HG02852 (cell line): Measurements from ENCODE around the gene TAP1.

Experiments used
- ATAC-seq: cut with Tn5 transposase; IDR thresholded peaks from one replicate; pipeline ENCODE4 v1.9.1; 2021; ENCODE audit warnings: mild to moderate bottlenecking, moderate library complexity; ENCODE audit not compliant: unreplicated experiment

Gene TAP1

DNA sequence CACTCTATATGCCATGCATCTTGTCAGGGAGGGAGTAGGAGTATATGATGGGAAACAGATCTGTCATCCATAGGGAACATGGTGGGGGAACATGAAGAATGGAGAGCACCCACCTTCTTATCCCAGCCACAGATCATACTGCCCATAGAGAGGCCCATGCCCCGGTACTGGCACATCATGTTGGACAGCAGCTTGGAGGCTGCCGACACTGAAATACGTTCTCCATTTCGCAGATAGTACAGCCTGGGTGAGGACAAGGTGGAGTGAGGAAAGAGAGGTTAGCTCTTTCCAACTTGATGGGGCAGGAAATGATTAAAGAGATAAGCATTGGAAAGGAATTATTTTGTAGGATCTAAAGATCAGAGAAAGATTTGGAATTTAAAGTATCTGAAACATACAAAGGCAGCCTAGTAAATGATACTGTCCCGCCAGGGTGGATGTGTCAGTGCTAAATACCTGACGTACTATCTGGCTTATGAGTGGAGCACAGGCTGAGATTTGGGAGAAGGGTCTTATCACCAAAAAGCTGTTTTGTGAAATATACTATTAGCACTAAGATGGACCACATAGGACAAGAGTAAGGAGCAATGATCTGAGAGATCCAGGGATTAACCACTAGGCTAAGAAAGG, 11.4 kb downstream of the TAP1 start:
- ATAC-seq: no peak

DNA sequence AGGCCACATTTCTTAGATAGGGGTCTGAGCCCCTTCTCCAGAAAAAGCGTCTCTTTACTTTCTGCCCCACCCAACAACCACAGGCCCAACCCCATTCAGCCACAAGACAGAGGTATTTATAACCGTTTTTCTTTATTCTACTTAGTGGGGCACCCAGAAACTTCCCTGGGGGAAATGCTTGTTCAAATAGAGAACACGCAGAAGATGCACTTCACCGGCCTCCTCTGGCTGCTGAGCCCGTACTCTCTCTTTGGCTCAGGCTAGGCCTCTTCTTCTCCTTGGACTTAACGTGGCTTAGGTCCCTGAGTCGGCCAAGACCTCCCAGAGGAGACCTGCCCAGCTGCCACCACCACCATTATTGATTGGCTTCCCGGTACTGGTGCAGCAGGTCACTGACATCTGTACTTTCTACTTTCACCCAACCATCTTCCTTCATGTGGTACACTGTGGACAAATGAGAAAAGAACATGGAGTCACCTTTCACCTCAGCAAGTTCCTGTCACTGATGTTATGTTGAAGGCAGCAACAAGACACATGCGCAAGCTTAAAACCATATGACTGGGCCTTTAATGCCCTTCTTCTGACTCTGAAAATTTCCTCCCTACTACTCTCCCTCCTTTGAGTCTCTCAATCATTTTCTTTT, 12.8 kb downstream of the TAP1 start:
- ATAC-seq: no peak

DNA sequence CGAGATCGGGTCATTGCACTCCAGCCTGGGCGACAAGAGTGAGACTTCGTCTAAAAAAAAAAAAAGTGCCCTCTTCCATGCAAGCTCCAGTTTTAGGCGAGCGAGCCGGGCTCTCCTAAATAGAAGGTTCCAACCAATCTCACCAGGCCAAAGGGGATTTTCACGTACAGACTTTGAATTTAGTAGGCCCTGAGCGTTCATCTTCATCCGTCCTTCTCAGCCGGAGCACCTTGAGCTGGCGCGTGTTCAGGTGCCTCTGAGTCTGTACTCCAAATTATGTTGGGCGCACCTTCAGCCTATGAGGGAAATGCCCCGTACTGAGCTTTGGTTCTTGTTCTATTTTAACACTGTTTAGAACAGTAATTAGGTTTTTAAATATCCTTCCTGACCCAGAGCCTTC, 14.1 kb downstream of the TAP1 start:
- ATAC-seq: no peak

DNA sequence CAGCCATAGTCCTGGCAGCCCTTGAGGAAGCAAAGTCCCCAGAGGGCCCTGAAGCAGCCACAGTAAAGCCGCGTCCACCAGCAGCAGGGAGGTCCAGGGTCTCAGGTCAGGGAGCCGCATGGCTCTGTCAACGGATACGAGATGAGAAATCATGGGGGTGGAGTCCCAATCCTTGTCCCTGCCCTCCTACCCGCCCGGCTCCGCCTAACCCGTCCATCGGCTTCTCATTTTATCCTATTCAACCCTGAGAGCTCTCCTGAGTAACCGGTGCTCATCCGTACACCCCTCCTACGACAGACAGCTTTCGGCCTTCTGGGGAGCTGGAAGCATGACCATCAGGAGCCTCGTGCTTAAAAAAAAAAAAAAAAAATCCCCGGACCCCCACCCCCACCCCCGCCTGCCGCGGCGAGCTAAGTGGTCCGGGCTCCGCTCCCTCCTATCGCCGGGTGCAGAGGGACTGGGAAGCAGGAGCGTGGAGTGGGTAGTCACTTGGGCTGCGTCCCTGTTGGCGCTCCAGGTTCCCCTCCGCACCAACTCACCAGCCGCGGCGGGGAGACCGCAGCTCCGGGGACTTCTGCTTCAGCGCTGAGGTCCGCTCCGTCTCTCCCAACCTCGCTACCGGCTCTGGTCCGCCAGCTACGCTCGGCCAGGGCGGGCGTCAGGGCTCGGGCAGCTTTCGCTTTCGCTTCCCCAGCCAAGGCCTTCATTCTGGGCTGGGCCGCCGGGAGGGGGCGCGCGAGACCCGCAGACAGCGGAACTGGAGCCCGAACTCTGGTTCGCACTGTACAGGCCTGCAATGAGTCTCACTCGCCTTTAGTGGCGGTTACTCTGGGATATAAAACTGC, 15.2 kb downstream of the TAP1 start, which contains the start of gene TAP2:
TAP2 (minus strand) TSS at position 626 of the 845 bp plus-strand sequence; CDS start at position 120, 506 bp downstream.
- ATAC-seq: peak; percentile 76

DNA sequence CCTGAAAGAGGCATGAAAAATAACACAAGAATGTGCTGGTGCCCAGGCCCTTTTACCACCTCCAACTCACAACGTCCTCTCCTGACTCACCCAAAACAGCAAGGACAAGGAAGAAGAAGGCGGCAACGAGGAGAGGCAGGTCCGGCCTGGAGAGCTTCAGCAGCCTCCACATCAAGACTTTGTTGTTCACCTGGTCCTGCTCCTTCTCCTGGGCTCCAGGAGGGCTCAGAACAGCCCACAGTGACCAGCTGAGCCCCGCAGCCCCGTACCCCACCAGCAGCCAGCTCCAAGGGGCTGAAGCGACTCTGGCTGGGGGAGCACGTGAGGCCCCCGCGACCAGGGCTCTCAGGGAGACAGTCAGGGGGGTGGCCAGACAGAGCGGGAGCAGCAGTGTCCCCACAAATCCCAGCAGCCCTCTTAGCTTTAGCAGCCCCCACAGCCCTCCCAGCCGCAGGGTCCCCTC, 15.8 kb downstream of the TAP1 start:
- ATAC-seq: no peak

DNA sequence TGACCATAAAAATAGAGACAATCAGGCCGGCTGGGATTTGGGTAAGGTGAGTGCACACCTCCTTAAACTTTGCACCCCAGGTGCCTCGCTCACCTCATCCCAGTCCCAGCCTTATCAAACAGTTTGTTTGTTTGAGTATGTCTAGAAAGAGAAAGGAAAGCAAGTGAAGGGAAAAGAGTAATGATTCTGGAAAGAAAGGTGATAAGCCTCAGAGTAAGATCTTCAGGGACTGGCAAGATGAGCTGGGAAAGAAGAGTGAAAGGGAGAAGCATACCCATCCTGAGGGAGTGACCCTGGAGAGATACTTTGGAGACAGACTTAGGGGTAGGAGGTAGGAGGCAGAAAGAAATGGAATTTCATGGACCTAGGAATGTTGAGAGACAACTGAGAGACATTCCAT, 16.6 kb downstream of the TAP1 start:
- ATAC-seq: no peak

DNA sequence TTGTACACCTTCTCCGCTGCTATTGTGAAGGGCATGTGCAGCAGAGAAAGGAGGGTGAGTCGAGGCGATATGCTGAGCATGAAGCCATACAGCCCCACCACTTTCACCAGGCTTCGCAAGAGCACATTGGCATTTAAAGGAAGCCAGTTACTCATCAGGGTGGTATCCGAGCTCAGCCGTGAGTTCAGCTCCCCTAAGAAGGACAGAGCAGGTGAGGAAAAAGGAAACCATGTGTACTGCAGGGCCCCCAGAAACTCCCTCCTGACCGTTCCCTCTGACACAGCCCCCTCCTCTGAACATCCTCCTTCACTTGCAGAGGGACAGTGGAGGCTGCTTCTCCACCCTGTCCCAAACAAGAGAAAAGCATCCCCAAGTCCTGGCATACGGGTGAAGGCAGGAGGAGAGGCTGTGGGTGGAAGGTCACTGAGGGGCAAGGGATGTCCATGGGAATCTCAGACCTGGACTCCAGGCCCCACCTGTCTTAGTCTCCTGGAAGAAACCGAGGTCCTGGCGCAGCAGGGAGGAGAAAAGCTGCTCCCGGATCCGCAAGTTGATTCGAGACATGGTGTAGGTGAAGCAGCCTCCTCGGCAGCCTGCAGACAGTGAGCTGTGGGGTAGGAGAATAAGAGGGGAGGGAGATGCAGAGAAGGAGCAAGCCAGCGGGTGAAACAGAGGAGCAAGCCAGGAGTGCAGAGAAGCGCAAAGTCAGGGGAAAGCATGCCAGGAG, 18.2 kb downstream of the TAP1 start:
- ATAC-seq: no peak

DNA sequence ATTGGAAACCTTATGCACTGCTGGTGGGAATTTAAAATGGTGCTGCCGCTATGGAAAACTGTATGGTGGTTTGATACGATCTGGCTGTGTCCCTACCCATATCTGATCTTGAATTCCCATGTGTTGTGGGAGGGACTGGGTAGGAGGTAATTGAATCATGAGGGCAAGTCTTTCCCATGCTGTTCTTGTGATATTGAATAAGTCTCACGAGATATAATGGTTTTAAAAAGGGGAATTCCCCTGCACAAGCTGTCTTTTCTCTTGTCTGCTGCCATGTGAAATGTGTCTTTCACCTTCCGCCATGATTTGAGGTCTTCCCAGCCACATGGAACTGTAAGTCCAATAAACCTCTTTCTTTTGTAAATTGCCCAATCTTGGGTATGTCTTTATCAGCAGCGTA, 19.8 kb downstream of the TAP1 start:
- no peak for ATAC-seq

DNA sequence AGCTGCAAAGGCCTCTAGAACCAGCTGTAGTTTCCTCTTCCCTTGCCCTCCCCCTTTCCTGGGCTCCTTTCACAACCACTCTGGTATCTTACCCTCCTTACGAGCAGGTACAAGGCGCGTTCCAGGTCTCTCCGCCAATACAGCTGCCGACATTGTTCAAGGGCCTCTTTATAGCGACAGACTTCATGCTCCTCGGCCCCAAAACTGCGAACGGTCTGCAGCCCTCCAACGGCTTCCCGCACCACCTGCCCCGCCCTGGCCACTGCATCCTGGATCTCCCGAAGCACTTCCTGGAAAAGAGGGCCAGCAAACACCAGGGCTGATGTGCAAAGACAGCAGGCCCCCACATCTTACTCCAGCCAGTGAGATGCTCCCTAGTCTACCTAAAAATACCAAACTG, 21.0 kb downstream of the TAP1 start:
- ATAC-seq: no peak

DNA sequence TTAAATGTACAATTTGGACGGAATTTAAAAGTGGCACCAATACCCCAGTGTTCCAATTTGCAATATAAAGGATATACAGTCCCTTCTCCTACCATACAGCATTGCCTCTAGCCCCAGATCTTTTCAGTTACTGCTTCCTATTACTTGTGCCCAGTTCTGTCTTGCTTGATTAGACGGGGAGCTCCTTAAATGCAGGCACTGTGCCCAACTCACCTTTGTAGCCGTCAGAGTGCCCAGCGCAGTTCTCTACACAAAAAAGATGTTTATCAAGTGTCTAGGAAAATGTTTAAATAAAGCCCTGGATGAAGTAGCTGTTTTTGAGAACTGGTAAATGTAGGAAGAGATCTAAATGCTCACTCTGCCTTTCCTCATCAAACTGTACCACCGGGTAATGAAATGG, 22.6 kb downstream of the TAP1 start:
- no peak for ATAC-seq

DNA sequence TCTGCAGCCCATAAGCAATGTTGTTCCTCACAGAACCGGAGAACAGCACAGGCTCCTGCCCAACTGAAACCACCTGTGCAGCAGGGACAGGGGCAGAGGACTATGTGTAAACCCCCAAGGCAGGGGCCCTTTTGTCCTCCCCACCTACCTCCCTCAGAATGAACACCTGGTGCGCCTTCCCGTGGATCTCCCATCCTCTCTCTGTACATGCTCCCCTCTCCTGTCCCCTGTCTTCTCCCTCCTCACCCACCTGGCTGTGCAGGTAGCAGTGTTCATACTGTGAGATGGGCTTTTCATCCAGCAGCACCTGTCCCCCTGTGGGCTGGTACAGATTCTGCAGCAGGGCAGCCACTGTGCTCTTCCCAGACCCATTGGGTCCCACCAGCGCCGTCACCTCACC, 23.5 kb downstream of the TAP1 start:
- no peak for ATAC-seq

DNA sequence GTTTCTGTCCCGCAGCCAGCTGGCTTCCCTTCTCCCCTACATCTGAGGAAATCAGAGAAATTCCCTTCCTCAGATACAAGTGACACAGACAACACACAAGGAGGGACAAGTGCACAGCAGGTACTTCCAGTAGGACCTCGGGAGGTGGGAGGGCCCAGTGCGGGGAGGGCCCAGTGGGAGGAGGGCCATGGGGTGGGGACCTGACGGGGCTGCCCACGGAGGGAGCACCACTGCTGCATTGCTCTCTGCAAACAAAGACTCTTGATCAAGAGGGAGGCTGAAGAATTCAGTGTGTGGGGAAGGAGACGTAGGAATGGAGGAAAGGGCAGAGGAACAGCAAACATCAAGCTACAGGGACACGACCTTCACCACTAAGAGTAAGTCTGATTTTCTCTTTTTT, 24.0 kb downstream of the TAP1 start:
- no peak for ATAC-seq

DNA sequence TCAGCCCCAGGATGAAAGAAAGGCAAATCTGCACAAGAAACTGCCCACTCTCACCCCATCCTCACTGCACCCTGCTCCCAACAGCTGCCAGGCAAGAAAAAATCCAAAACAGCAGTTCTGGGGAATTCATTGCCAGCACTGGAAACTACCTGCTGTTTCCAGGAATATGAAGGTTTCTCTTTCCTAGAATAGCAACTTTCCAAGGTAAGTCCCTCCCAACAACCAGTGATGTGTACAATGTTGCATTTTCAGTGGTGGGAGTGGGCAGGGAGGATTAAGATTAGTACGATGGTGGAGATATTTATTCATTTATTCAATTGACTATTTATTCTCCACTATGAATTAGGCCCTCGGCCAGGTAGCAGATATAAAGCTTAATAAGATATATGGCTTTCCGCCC, 26.5 kb downstream of the TAP1 start:
- no peak for ATAC-seq

DNA sequence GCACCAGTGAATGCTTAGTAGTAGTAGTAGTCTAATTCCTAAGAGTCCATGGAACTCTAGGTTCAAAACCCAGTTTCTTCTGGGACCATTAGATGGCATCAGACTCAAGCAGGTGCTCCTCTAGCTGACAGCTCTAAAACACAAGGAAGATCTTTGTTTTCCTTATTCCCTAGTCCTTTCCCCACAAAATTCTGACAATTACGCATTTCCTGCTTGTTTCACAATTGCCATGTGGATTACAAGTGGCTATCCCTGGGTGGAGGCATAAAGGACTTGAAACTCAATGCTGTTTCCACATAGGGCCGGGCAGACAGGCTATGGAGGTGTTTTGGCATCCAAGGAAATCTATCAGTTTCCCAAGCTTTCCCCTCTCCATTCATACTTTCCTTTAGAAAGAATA, 27.5 kb downstream of the TAP1 start:
- ATAC-seq: no peak

DNA sequence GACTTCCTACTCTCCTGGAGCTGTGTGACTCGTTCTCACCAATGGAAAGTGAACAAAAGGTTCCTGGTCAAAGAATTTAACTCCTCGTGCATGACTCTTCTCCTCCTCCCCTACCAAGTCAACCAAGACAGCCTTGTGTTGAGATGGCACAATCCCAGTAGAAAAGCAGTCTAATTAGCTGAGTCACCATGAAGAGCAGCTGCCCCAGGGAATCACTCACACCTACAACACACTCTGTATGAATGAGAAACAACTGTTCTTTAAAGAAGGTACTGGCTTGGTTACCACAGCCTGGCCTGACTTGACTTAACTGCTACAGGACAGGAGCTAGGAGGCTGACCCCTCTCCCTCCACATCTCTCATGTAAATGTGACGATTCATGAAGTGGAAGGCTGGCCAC, 33.8 kb downstream of the TAP1 start:
- no peak for ATAC-seq

DNA sequence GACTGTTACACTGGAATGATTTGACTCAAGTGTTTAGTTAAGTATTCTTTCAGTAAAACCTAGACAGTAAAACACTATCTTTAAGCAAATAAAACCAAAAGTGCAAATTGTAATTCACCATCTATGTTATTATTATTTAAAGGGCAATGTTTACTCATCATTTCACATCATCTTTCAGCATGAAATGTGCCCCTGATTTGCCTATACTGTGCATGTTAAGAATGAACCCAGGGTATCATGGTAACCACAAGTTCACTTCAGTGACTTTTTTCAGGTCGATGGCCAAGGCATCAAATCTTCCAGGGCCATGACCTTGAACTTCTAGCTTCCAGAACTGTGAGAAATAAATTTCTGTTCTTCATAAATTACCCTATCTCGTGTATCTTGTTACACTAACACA, 34.6 kb downstream of the TAP1 start:
- ATAC-seq: no peak

DNA sequence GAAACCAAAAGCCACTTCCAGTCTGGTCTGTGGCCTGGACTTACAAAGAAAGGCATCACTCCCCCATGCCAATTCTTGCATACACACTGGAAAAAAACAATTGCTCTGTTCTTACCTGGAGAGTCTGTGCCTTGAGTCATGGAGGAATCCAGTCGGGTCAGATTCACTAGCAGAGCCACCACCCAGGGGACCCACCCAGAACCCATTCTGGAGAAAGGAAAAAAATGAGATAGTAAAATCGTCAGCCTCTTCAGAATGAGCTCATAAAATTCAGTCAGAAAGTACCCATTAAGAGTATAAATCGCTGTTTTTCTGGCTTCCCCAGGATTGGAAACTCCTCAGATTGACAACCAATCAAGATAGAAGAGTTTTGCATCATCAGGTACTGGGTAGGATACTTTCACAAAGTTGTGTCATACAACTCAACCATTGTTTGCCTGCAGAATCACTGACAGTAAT, 36.7 kb downstream of the TAP1 start, which contains the start of gene HLA-DOB:
HLA-DOB (minus strand) TSS at position 257 of the 459 bp plus-strand sequence; CDS start at position 206, 51 bp downstream.
- peak; percentile 61 for ATAC-seq

DNA sequence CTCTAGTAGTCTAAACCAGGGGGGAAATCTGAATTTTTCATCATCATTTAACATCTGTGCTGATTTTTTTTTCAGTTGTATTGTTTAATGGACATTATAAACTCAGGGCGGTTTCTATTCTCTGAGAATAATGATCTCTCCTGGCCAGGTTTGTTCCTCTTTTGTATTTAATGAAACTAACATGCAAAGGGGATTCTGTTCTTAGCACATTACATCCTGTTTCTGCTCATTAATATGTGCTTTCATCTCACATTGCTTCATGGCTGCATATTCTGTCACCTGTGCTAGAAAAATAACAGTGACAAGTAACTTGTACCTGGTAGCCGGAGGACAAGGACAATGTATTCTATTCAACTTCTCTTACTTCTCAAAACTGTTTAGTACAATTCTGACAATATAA, 37.5 kb downstream of the TAP1 start:
- peak; percentile 45 for ATAC-seq

DNA sequence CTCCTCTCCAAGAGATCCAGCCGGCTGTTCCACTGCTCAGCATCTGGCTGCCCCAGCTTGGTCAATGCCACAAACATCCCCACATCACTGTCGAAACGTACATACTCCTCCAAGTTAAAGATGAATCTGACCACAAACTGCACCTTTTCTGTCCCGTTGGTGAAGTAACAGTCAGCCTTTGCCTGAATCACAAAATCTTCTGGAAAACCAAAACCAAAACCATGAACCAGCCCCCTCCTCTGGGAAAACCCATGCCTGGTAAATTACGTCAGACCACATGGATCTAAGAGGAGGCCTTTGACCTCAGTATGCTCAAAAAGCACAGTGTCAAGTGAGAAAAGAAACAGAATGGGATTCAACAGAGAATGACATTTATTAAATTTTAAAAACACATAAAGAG, 38.4 kb downstream of the TAP1 start:
- no peak for ATAC-seq

DNA sequence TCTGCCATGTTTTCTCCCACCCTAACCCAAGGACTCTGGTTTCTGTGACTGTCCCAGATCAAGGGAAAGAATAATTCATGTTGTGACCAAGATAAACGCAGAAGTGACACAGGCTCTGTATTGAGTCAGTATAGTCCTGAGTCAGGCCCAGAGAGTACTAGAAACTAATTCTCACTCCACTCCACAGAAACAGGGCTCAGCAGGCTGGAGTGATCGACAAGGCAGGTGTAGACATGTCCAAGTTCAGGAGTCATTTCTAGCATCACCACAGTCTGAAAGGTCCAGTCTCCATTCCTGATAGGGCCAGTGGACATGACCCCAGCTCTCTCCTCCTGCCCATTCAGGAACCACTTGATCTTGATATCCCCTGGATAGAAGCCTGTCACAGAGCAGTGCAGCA, 39.4 kb downstream of the TAP1 start:
- no peak for ATAC-seq

DNA sequence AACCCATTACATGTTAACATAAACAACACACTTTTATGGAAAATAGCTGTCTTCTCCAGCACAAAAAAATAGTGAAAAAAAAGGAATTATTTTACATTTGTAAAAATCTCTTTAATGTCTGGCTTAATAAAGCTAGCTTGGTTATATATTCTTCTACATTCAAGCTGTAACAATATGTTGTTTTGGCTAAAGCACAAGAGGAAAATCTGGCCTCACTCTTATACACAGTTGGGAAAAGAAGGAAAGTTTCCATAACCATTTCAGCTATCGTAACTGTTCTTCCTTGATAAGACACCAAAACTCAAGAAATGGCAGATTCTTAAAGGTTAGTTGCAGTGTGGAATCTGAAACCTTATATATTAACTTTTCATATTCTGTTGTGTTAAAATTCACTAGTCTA, 44.3 kb downstream of the TAP1 start:
- no peak for ATAC-seq
